Endothelial cell of umbilical vein (primary cell): Measurements from ENCODE around the gene PCDHA7. TPM values are rescaled to one million over a fixed set of nuclear protein-coding genes. Genes with fewer than 3 reads are reported as not detected.
A peak's percentile ranks its signal among the peaks of the same experiment; 100 is the strongest.
"Not testable (repeated sequence)": the region's sequence is repeated elsewhere in the genome, so short reads cannot be mapped to it uniquely, and the experiment has no call there.

Experiments used
- BruUV-seq: library from RNA; stranded (reverse); fragments of 400-500 nt; replicated peaks from 2 replicates; lab custom pipeline; 2021; lab: Mats Ljungman, UMichigan
- CTCF ChIA-PET: fragments of 300-600, 350-600 bp; sonication (Branson Sonifier 250); formaldehyde crosslinking; loops from one replicate; lab custom pipeline; 2021; ENCODE audit warnings: antibody characterized with exemption, inconsistent platforms; lab: Charles Lee
- POLR2A ChIA-PET: fragments of 300-600, 350-600 bp; sonication (Branson Sonifier 250); formaldehyde crosslinking; loops from one replicate; lab custom pipeline; 2021; ENCODE audit warnings: antibody characterized with exemption, inconsistent platforms; lab: Charles Lee
- DNase-seq: peaks from one replicate; pipeline ENCODE4 v3.0.0-alpha.2; 2011; ENCODE audit warnings: low read depth, low spot score
- FAIRE-seq: peaks from 2 replicates; lab custom pipeline; 2011; peaks lifted over from hg19 to GRCh38; lab: Jason Lieb, UNC
- H2AFZ ChIP-seq: 2 replicates; pipeline ENCODE4 v1.6.0; 2012; ENCODE audit warnings: low read depth, low read length, control low read depth, inconsistent platforms
- H3K27ac ChIP-seq: 2 replicates; pipeline ENCODE4 v1.5.1; 2011; ENCODE audit warnings: low read depth, mild to moderate bottlenecking, control low read depth, low read length, moderate library complexity; ENCODE audit not compliant: insufficient read depth
- H3K27me3 ChIP-seq, 2 experiments: 2 replicates each; pipeline versions ENCODE4 v1.6.0 to v1.6.1; 2011; ENCODE audit warnings: low read length in 2 of 2, mixed read lengths in 1 of 2; ENCODE audit not compliant: control insufficient read depth in 2 of 2, insufficient read depth in 2 of 2
- H3K36me3 ChIP-seq, 2 experiments: 2 replicates in 1 of 2; 3 replicates in 1 of 2; pipeline ENCODE4 v1.5.1; 2011; ENCODE audit warnings: low read length in 2 of 2, mild to moderate bottlenecking in 1 of 2, moderate library complexity in 1 of 2; ENCODE audit not compliant: control insufficient read depth in 2 of 2, insufficient read depth in 2 of 2; ENCODE audit errors: extremely low read depth in 1 of 2
- H3K4me1 ChIP-seq: 3 replicates; pipeline ENCODE4 v1.5.1; 2011; ENCODE audit warnings: mild to moderate bottlenecking, low read length; ENCODE audit not compliant: control insufficient read depth, insufficient read depth; ENCODE audit errors: extremely low read depth
- H3K4me2 ChIP-seq: 2 replicates; pipeline ENCODE4 v1.6.1; 2011; ENCODE audit warnings: low read length, control low read depth, mixed read lengths; ENCODE audit not compliant: insufficient read depth
- H3K4me3 ChIP-seq, 3 experiments: fragments of 200-600 bp in 1 of 3; sonication (generic), shearing (Covaris generic) in 1 of 3; replicated peaks in 1 of 3; 2 replicates each; pipeline ENCODE4 v1.5.1; 2011 to 2016; ENCODE audit warnings: control low read depth in 3 of 3, low read length in 3 of 3, mild to moderate bottlenecking in 2 of 3, inconsistent platforms in 1 of 3, low read depth in 1 of 3, moderate library complexity in 1 of 3; ENCODE audit not compliant: insufficient read depth in 1 of 3
- H3K79me2 ChIP-seq: 2 replicates; pipeline ENCODE4 v1.6.0; 2012; ENCODE audit warnings: low read length, inconsistent platforms; ENCODE audit not compliant: control insufficient read depth, insufficient read depth
- H3K9ac ChIP-seq: replicated peaks from 2 replicates; pipeline ENCODE3; 2011; ENCODE audit warnings: low read length, control low read depth; ENCODE audit not compliant: insufficient read depth; ENCODE audit errors: extremely low read depth
- H3K9me1 ChIP-seq: replicated peaks from 3 replicates; pipeline ENCODE4 v1.6.0; 2011; ENCODE audit warnings: mild to moderate bottlenecking, low read length; ENCODE audit not compliant: control insufficient read depth, insufficient read depth; ENCODE audit errors: extremely low read depth
- H3K9me3 ChIP-seq: replicated peaks from 2 replicates; pipeline ENCODE4 v1.5.1; 2012; ENCODE audit warnings: low read length, inconsistent platforms; ENCODE audit not compliant: control insufficient read depth, insufficient read depth
- H4K20me1 ChIP-seq: replicated peaks from 2 replicates; pipeline ENCODE3; 2011; ENCODE audit warnings: mild to moderate bottlenecking, low read length; ENCODE audit not compliant: control insufficient read depth, insufficient read depth; ENCODE audit errors: extremely low read depth
- CTCF ChIP-seq, 2 donors: IDR thresholded peaks; 1 replicate in 1 of 2; 2 replicates in 1 of 2; pipeline ENCODE4 v1.5.1; 2011; ENCODE audit warnings: low read length in 2 of 2, mild to moderate bottlenecking in 2 of 2, moderate library complexity in 2 of 2, control low read depth in 1 of 2, inconsistent platforms in 1 of 2, low read depth in 1 of 2; ENCODE audit not compliant: insufficient read depth in 1 of 2; ENCODE audit errors: extremely low read depth in 1 of 2
- GATA2 ChIP-seq: IDR thresholded peaks from 2 replicates; pipeline ENCODE4 v1.7.0; 2011; ENCODE audit warnings: low read depth, mild to moderate bottlenecking, moderate library complexity, mixed read lengths, low read length; ENCODE audit not compliant: insufficient read length, insufficient read depth
- MYC ChIP-seq: IDR thresholded peaks from one replicate; pipeline ENCODE4 v1.6.1; 2011; ENCODE audit warnings: mild to moderate bottlenecking, low read depth, low read length
- dilution Hi-C: fragments of 300-500 bp; cut with MboI; formaldehyde crosslinking; loops from one replicate; pipeline ENCODE4 v1.15.0; 2019; ENCODE audit warnings: low sequenced_read_pairs; ENCODE audit not compliant: extremely low pct_ligation_motif_present
- intact Hi-C: fragments of 100-400 bp; cut with micrococcal nuclease; formaldehyde crosslinking; loops from one replicate; pipeline ENCODE4 v1.10.0; 2022
- polyA plus RNA-seq, 4 experiments: library from polyadenylated mRNA; depleted of rRNA in 3 of 4; stranded (reverse) in 3 of 4; unstranded in 1 of 4; fragments of >200 nt; gene quantifications; 2 replicates each; pipeline versions ENCODE4 v1.2.1 to v1.2.3, GENCODE V29; 2011 to 2012; ENCODE audit warnings: missing spikeins in 1 of 4
- total RNA-seq: library from RNA; stranded (reverse); gene quantifications from 2 replicates; pipeline ENCODE4 v1.2.3, GENCODE V29; 2021
- TF ChIP-seq, protein P1 (sequence below): IDR thresholded peaks from 2 replicates; pipeline ENCODE4 v1.6.1; 2011; ENCODE audit not compliant: insufficient read depth, insufficient read length

The PCDHA7 gene
- total and polyA plus RNA-seq, 2 donors (not counting 3 experiments of a cell fraction or from before 2014, with no cell fraction given), result 0.07 TPM; not detected in 1

DNA sequence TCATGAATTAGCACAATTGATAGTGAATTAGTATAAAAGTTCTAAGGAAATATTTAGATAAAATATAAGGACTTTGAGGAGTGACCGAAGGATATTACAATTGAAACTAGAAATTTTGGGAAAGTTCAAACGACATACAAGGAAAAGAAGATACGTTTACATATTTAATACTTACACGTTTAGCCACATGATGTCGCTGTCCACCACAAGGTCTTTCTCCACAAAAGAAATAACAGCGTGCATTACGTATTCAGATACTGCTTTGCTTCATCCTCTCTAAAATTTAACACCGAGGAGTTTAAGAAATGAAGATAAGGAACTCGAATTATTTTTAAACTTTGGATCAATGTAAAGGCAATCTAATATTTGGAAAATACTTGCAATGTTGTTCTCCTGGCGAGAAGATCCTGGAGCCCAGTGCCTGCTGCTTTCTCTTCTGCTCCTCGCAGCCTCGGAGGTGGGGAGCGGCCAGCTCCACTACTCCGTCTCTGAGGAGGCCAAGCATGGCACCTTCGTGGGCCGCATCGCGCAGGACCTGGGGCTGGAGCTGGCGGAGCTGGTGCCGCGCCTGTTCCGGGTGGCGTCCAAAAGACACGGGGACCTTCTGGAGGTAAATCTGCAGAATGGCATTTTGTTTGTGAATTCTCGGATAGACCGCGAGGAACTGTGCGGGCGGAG is 33.1 kb upstream of the PCDHA7 start, which contains the start of gene PCDHA3:
Gene PCDHA3, plus strand, starts transcription at position 242 of the 678 bp plus-strand sequence.
- Histone ChIP-seq H3K27me3 (no peaks in the 10 kb centered on the region), H3K4me2 (peak within 1 kb of the TSS; percentile 25), H3K4me3 (peak within 1 kb of the TSS in 2 of 3 experiments; percentile 23 to 24), H3K79me2 (no peaks in the 10 kb centered on the region), H4K20me1 (no peaks in the 10 kb centered on the region), H3K36me3 (no peaks in the 10 kb centered on the region), H3K9me1 (no peaks in the 10 kb centered on the region), H3K27ac (no peak within 1 kb of the TSS), H3K9ac (no peak within 1 kb of the TSS), H2AFZ (peak within 1 kb of the TSS; percentile 20), H3K4me1 (no peaks in the 10 kb centered on the region), H3K9me3 (no peaks in the 10 kb centered on the region)
- CTCF ChIA-PET, result no interaction called here
- intact Hi-C loops, result no loop called here
- DNase-seq (peak; percentile 34), FAIRE-seq (no peak)
- dilution Hi-C loops, result no loop called here
- no TSS peak for BruUV-seq
- POLR2A ChIA-PET, result no interaction called here
- TF ChIP-seq MYC (no peak), CTCF (IDR thresholded peaks at IDR 0.05; ENCODE audit: extremely low read depth in 1 of 2, insufficient read depth in 1 of 2, low read depth in 1 of 2, low read length in 2 of 2) (peak in 1 of 2 donors; percentile 13)

- peak overlapping the region in 2 of 3 experiments; percentile 21 to 24 for H3K4me3 ChIP-seq
- no peaks in the 10 kb centered on the region for H3K36me3 ChIP-seq
- DNase-seq, result peak; percentile 4
- no peak overlapping the region for H3K27ac ChIP-seq
- no TSS peak for BruUV-seq
- no peaks in the 10 kb centered on the region for H3K4me1 ChIP-seq
- no peak for TF ChIP-seq MYC
- TF ChIP-seq CTCF (IDR thresholded peaks at IDR 0.05; ENCODE audit: extremely low read depth in 1 of 2, insufficient read depth in 1 of 2, low read depth in 1 of 2, low read length in 2 of 2), result peak; percentile 24 to 35
- TF ChIP-seq, protein P1, sequence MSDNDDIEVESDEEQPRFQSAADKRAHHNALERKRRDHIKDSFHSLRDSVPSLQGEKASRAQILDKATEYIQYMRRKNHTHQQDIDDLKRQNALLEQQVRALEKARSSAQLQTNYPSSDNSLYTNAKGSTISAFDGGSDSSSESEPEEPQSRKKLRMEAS, result no peak
- no peak for TF ChIP-seq GATA2
- H2AFZ ChIP-seq, result no peak overlapping the region
- no peaks in the 10 kb centered on the region for H3K27me3 ChIP-seq
- H4K20me1 ChIP-seq, result no peaks in the 10 kb centered on the region
- dilution Hi-C loops, result no loop called here
- intact Hi-C loops, result no loop called here
- H3K9me3 ChIP-seq, result no peaks in the 10 kb centered on the region
- POLR2A ChIA-PET, result no interaction called here
- FAIRE-seq, result peak; percentile 37
- H3K9me1 ChIP-seq, result no peaks in the 10 kb centered on the region
- no peak overlapping the region for H3K9ac ChIP-seq
- CTCF ChIA-PET, result no interaction called here
- peak overlapping the region; percentile 25 for H3K4me2 ChIP-seq
- no peaks in the 10 kb centered on the region for H3K79me2 ChIP-seq
These were observed 32.6 kb upstream of the PCDHA7 start for GRCh38 chr5:140801494-140801841.

- intact Hi-C loops, H3K9me1 ChIP-seq, H3K27me3 ChIP-seq, H3K27ac ChIP-seq, FAIRE-seq, H2AFZ ChIP-seq, H4K20me1 ChIP-seq, CTCF ChIA-PET, POLR2A ChIA-PET, DNase-seq, BruUV-seq, H3K4me3 ChIP-seq, dilution Hi-C loops, H3K9me3 ChIP-seq, H3K79me2 ChIP-seq, H3K4me1 ChIP-seq, H3K9ac ChIP-seq, H3K36me3 ChIP-seq, H3K4me2 ChIP-seq: not testable (repeated sequence)
These were observed 31.7 kb upstream of the PCDHA7 start for GRCh38 chr5:140802381-140802780.
